ENCODE results near the gene ARRDC1. TPM values are rescaled to one million over a fixed set of nuclear protein-coding genes. Genes with fewer than 3 reads are reported as not detected.

ARRDC1 gene
- polyA plus RNA-seq, 1 donor from 2014 or later = 53.4 TPM

DNA sequence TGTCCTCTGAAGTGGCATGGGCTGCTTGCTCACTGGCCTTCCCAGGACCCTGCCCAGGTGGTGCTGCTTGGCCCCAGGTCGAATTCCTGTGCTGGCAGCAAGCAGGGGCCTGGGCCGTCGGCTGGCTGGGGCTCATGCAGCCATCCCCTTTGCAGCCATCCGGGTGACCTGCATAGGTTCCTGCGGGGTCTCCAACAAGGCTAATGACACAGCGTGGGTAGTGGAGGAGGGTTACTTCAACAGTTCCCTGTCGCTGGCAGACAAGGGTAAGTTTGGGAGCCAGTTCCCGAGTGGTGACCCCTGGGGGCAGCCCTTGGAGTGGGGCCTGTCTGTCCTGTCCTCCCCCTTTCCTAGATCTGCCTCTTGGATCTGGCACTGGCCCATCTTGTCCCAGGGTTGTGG is 7.3 kb downstream of the ARRDC1 start:
- no peaks in the 10 kb centered on the region for H3K27me3 ChIP-seq (ENCODE audit: insufficient read depth, low read depth, low read length)
- H3K79me2 ChIP-seq (replicated peaks; ENCODE audit: insufficient read depth, low read length) = peaks cover 9% of the 10 kb centered on the region
- no peak overlapping the region for H3K4me3 ChIP-seq (ENCODE audit: low read length)
- no peaks in the 10 kb centered on the region for H3K9me3 ChIP-seq (ENCODE audit: low read length)
- H3K4me2 ChIP-seq (ENCODE audit: low read length) = no peak overlapping the region
- no peak overlapping the region for H3K9ac ChIP-seq (ENCODE audit: low read length)
- no peaks in the 10 kb centered on the region for H3K36me3 ChIP-seq (ENCODE audit: insufficient read depth, low read length)
- no peak overlapping the region for H2AFZ ChIP-seq (ENCODE audit: low read depth, low read length)
- no peaks in the 10 kb centered on the region for H4K20me1 ChIP-seq (ENCODE audit: insufficient read depth)
- H3K9me2 ChIP-seq (ENCODE audit: insufficient read depth, low read length) = no peaks in the 10 kb centered on the region
- no peak overlapping the region for H3K27ac ChIP-seq (ENCODE audit: low read length)
- H3F3A ChIP-seq (ENCODE audit: insufficient read depth, low read length, poor library complexity, severe bottlenecking) = no peaks in the 10 kb centered on the region
- TF ChIP-seq TAF1 (IDR thresholded peaks at IDR 0.05; ENCODE audit: low read depth) (no peak), POLR2AphosphoS5 (IDR thresholded peaks at IDR 0.05) (no peak), EP300 (conservative IDR thresholded peaks at IDR 0.05; ENCODE audit: poor library complexity, severe bottlenecking) (no peak), MXI1 (conservative IDR thresholded peaks at IDR 0.05; ENCODE audit: poor library complexity, severe bottlenecking) (no peak)

GRCh38 chr9:137613259-137613658 is 7.8 kb downstream of the ARRDC1 start:
- Histone ChIP-seq H4K20me1 (ENCODE audit: insufficient read depth) (no peaks in the 10 kb centered on the region), H3K27me3 (ENCODE audit: insufficient read depth, low read depth, low read length) (no peaks in the 10 kb centered on the region), H3K36me3 (ENCODE audit: insufficient read depth, low read length) (no peaks in the 10 kb centered on the region), H3K79me2 (replicated peaks; ENCODE audit: insufficient read depth, low read length) (peaks cover 14% of the 10 kb centered on the region), H3K9me2 (ENCODE audit: insufficient read depth, low read length) (no peaks in the 10 kb centered on the region), H2AFZ (ENCODE audit: low read depth, low read length) (no peak overlapping the region), H3F3A (ENCODE audit: insufficient read depth, low read length, poor library complexity, severe bottlenecking) (no peaks in the 10 kb centered on the region), H3K9ac (ENCODE audit: low read length) (no peak overlapping the region), H3K4me2 (ENCODE audit: low read length) (no peak overlapping the region), H3K9me3 (ENCODE audit: low read length) (no peaks in the 10 kb centered on the region), H3K4me3 (ENCODE audit: low read length) (no peak overlapping the region), H3K27ac (ENCODE audit: low read length) (no peak overlapping the region)
- TF ChIP-seq EZH2 (IDR thresholded peaks at IDR 0.05; ENCODE audit: borderline replicate concordance, insufficient read depth, low read length, poor library complexity, severe bottlenecking) (no peak), SMC3 (conservative IDR thresholded peaks at IDR 0.05; ENCODE audit: poor library complexity) (no peak), MXI1 (conservative IDR thresholded peaks at IDR 0.05; ENCODE audit: poor library complexity, severe bottlenecking) (no peak), REST (IDR thresholded peaks at IDR 0.05; ENCODE audit: borderline replicate concordance) (no peak), EP300 (conservative IDR thresholded peaks at IDR 0.05; ENCODE audit: poor library complexity, severe bottlenecking) (no peak), POLR2AphosphoS5 (IDR thresholded peaks at IDR 0.05) (no peak), TAF1 (IDR thresholded peaks at IDR 0.05; ENCODE audit: low read depth) (no peak)
- TF ChIP-seq, protein P1, sequence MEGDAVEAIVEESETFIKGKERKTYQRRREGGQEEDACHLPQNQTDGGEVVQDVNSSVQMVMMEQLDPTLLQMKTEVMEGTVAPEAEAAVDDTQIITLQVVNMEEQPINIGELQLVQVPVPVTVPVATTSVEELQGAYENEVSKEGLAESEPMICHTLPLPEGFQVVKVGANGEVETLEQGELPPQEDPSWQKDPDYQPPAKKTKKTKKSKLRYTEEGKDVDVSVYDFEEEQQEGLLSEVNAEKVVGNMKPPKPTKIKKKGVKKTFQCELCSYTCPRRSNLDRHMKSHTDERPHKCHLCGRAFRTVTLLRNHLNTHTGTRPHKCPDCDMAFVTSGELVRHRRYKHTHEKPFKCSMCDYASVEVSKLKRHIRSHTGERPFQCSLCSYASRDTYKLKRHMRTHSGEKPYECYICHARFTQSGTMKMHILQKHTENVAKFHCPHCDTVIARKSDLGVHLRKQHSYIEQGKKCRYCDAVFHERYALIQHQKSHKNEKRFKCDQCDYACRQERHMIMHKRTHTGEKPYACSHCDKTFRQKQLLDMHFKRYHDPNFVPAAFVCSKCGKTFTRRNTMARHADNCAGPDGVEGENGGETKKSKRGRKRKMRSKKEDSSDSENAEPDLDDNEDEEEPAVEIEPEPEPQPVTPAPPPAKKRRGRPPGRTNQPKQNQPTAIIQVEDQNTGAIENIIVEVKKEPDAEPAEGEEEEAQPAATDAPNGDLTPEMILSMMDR (IDR thresholded peaks at IDR 0.05; ENCODE audit: poor library complexity, severe bottlenecking) = no peak
